NCI-H345 treated with DMSO at 0.1 percent for 48 hours (cell line): ENCODE results near the gene EHD4.
A peak's percentile ranks its signal among the peaks of the same experiment; 100 is the strongest.

ENCODE experiments used
- DNase-seq: peaks from one replicate; lab custom pipeline; 2025; ENCODE audit not compliant: unreplicated experiment; lab: John Stamatoyannopoulos, UW

Gene EHD4

DNA sequence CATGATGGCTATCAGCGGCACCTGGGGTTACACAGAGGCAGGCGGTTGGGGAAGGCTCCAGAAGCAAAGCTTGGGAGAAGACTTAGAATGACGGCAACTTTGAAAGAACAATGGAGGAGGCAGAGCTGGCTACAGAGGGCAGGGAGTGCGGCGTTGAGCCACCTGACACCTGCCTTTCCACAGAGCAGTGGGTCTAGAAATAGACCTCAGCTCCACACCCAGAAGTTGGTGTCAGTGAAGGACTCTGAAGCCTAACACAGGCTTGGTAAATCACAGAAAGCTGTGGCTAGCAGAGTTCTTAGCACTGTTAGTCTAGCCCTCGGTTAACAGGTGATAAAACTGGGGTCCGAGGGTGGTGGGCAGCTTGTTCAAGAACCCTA lies 23.1 kb upstream of the EHD4 start:
- no peak for DNase-seq

DNA sequence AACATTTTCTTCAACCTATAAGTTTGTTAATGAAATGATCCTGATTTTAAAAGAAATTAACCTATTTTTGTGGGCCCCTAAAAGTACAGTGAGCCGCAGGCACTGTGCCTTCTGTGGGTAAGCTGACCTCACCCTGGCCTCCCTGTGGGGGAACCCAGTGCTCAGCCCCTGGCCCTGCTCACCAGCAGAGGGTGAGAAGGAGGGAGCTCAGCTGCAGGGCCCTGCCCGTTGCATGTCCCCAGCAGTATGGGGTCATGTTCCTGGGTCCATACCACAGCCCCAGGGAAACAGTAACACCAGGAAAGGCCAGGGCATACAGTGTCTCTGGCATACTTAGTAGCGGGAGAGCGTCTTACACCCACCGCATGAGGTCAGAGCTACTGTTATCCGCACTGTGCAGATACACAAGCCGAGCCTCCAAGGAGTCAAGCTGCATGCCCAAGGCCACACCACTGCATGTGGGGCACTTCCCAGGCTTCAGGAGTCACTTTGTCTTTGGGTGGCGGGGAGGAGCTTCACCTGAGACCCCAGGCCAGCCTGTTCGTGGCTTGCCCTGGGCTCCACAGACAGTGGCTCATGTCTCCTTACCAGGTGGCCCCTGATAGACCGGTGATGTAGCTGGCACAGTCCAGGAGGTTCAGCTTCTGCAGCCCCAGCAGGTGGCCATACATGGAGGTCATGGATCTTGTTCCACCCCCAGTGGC lies 22.6 kb upstream of the EHD4 start:
- DNase-seq: no peak

DNA sequence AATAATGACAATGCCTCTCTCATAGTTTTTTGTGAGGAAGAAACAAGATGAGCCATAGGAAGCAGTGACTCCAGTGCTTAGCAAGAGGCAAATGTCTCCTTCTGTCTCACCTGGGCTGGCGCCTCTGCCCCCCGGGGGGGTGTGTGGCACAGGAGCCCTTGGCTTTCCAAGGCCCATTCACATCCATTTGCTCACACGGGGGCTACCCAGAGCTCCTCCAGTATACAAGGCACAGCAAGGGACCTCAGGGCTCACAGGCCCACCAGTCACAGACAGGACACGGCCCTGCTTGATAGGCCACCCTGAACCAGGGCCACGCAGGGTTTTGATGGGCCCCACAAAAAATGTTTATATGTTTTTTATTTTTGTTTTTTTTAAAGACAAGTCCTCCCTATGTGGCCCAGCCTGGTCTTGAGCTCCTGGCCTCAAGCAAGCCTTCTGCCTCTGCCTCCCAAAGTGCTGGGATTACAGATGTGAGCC lies 21.9 kb upstream of the EHD4 start:
- no peak for DNase-seq

DNA sequence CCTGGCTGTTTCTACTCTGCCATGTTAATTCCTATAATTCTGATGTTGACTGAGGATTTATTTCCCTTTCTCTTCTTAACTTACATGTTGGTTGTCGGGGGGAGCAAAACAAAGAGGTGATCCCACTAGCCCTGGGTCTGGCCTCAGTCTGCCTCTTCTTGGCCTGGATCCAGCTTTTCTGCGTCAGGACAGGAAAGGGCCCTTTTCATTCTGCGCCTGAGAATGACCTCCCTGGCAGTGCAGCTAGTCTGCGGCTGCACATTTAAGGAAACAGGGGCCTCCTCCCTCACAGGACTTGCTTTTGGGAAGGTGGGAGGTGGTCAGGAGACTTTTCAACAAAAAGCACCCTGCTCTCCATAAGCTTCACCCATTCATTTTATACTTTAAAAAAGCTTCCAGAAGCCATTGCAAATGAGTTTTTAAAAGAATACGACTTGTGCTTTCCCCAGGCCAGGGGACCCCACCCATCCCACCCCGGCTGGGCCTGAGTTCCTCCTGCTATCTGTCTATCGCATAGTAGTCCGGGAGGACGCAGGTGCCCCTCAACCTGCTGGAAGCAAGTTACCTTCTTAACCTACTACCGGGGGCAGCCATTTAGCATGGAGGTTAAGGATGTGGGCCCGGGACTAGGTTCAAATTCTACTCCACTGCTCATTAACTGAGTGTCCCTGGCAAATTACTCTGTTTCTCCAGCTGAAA lies 21.3 kb upstream of the EHD4 start:
- no peak for DNase-seq

DNA sequence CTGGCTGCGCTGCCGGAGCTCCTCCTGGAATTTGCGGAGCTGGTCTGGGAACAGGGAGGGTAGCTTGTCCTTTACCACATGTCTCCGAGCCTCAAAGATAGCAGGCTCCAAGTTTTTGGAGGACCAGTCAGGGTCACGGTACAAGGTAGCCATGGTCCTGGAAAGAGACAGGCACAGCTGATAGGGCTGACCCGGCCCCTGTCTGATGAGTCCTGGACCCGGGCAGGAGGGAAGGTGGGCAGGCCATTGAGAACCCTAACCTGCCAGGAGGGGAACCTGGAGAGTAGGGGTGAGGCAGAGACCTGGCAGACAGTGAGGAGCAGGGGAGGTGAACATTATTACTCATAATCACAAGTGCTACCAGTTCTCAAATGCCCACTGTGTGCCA lies 20.4 kb upstream of the EHD4 start:
- DNase-seq: no peak

DNA sequence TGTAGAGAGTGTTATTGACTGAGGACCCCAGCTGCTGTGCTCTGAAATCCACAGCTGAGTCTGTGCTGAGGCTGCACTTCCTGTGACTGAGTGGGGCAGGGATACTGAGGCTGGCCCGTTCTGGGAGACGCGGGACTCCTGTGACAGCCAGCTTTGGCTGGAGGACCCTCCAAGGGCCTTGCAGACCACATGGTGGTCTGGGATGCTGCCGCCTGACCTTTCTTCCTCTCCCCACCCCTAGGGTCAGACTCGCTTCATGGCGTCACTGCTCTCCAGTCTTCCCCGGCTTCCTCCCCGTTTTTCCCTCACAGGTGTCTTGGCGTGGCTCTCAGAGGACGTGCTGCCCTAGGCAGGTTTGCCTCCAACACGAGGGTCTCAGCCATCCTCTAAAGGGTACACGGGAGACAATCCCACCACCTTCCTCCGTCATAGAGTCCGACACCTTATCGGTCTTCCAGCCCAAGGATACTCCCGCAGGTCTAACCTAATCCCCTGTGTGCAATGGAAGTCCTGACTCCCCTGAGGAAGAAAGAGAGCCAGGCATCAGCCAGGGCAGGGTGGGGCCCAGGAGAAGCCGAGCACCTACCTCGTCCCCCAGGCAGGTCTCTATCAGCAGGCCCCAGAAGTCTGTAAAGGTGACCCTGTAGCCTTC lies 19.9 kb upstream of the EHD4 start:
- DNase-seq: no peak

DNA sequence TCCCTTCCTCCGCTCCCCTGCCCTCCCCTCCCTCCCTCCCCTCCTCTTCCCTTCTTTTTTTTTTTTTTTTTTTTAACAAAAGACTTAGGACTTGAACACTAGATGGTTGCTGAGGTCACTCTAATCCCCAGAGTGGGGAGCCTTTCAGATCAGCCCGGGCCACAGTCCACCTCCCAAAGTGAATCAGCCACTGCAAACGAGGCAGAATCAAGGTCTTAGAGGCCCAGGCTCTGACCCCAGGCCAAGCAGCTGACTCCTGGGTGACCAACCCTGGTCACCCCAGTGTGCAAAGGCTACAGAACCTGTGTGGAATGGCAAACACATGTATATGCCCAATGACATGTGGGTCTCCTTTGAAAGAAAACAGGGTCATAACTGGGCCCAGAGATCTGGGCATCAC lies 18.3 kb upstream of the EHD4 start:
- DNase-seq: no peak

DNA sequence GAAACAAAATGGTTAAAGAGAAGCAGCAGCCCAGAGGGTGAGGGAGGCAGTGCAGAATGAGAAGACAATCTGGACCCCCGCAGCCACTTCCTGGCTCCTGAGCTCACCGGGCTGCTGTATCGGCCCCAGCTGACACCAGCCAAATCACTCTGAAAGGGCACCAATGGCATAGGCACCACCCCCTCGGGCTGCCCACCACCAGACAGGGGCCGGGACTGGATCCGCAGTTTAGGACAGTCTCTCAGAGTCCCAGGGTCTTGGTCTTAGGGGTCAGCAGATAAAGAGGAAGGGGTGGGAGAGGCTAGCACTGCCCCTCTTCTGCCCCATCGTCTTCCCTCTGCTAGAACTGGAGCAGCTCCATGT lies 17.9 kb upstream of the EHD4 start:
- DNase-seq: no peak

DNA sequence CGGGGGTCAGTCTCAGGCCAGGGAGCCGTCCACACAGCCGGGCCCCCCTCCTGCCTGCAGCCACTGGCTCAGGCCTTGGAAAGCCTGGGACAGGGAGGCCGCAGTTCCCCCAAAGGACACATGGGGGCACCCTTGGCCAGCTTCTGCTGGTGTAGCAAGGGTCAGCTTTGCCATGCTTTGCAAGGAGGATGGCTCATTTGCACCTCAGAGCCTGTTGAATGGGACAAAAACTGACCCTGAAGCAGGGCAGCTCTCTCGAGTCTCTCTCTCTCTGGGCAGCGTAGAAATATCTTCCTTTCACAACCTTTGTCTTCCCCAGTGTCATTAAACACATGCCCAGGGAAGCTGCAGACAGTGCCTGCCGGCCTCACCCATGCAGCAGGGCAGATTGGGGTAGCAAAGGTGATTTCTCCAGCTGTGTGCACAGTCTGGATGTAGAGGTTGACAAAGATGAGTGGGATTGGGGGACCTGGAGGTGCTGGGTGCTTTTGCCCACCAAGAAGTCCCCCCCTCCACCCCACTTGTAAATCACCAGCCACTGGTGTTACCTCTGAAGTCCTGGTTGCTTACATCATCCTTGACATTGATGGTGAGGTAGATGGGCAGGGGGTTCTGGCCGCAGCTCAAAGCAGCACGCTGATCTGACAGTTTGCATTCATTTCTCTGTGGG lies 17.4 kb upstream of the EHD4 start:
- DNase-seq: peak; percentile 24

DNA sequence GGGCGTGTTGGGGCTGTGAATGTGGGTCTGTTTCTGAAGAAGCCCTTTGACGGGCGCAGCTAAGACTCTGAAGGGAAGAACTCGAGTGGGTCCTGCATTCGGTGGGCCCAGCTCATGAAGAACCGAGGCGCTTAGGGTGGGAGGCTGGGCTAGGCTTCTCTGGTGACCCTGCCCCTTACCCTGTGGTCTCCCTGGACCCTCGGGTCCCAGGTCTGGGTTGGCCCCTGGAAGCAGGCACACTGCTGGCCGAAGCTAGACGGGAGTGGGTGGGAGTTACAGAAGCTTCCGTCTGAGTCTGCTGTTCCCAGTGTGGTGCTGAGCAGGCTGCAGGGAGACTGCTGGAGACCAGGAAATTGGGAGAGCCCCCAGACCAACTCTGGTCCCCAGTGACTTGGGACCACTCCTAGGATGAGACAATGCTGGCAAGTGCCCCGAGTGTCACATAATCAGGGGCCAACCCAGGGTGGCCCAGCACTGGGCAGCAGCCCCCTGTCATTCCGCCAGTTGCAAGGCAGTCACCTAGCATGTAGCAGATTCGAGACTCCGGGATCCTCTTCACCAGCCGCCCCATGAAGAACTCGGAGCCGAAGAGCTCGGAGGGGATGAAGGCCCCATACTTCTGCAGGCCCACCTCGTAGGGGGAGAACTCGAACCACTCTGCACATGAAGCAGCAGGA lies 16.7 kb upstream of the EHD4 start:
- DNase-seq: no peak

DNA sequence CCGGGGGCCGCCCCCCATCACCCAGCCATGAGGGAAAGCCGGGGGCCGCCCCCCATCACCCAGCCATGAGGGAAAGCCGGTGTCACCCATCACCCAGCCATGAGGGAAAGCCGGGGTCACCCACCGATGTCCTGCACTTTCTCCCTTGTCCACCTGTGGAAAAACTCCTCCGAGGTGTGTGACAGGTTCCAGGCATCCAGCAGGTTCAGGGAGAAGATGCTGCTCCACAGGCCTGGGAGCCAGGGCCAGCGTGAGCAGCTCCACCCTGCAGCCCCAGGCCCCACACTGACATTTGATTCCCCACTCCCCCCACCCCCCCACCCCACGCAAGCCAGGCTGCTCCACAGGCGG lies 15.5 kb upstream of the EHD4 start:
- no peak for DNase-seq

DNA sequence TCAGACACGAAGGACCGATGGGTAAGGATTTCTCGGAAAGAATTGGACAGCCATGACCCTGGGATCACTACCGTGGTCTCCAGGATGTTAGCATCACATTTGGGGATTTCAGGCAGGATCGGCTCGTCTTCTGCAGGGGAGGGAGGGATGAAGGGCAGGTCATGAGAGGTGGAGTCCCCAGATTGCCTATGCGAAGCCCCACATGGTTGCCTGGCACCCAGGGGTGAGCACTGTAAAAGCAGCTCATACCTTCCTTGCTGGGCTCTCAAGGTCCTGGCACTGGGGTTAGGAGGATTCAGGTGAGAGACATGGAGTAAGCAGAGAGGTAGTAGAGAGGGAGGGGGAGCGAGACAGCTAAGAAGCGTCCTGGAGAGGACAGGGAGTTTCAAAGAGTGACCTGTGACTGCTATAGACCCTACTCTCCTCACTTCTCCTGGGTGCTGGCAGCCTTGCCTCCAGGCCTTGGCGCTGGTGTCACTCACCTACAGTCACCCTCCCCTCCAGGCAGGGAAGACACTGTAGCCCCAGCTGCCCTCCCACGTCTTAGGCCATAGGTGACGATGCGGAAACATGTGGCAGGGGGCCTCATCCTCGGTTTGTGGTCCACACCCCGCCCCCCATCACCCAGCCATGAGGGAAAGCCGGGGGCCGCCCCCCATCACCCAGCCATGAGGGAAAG lies 15.0 kb upstream of the EHD4 start:
- DNase-seq: no peak

DNA sequence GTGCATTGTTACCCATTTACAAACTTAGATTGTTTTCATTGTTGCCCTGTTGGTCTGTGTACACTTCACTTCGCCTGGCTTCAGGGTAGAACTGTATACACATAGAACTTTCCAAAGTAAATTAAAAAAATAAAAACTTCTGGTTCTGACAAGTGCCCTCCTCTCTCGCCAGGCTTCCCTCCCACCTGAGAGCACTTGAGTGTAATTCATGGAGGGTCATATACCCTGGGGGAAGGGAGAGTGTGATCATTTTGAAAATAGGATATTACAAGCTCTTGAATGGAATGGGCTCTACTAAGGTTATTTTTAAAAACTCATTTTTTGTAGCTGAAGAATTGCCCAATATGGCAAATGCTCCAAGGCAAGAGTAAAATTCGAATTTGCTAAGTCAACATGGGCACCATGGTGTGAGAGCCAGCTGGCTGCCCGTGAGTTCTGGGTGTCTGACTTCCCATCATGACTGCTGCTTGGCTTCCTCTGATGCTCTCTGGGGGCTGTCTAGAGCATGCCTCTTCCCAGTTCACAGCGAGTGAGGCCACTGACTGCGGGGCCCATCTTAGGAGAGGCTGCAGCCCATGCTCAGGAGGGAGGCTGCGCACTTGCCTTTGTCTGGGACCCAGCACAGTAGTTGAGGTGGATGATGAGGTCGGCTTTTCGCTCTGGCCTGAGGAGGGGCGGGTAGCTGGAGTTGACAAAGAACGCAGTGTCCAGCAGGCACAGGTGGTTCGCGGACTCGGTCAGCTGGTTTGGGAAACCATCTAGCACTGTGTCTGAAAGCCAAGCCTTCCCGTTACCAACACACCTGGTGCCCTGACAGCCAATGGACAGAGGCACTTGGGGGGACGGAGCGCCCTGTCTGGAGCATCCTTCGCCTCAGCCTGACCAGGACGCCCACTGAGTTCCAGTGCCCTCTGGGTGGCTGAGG lies 13.1 kb upstream of the EHD4 start:
- DNase-seq: peak; percentile 15

DNA sequence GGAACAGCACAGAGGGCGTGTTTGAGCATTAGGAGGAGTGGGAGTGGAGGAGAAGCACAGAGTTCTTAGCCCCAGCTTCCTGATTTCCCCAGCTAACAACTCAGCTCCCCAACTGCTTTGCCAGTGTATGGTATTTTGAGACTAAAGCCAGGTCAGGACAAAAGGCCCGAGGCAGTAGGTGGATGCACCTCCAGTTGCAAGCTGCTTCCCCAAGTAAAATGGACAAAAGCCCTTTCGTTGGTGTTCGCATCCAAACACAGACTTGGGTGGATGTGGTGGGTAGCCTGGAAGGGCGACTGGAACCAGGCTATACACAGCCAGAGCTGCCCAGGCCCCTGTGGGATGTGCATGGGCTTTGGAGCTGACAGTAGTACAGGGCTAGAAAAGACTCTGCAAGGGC lies 12.3 kb upstream of the EHD4 start:
- DNase-seq: no peak

DNA sequence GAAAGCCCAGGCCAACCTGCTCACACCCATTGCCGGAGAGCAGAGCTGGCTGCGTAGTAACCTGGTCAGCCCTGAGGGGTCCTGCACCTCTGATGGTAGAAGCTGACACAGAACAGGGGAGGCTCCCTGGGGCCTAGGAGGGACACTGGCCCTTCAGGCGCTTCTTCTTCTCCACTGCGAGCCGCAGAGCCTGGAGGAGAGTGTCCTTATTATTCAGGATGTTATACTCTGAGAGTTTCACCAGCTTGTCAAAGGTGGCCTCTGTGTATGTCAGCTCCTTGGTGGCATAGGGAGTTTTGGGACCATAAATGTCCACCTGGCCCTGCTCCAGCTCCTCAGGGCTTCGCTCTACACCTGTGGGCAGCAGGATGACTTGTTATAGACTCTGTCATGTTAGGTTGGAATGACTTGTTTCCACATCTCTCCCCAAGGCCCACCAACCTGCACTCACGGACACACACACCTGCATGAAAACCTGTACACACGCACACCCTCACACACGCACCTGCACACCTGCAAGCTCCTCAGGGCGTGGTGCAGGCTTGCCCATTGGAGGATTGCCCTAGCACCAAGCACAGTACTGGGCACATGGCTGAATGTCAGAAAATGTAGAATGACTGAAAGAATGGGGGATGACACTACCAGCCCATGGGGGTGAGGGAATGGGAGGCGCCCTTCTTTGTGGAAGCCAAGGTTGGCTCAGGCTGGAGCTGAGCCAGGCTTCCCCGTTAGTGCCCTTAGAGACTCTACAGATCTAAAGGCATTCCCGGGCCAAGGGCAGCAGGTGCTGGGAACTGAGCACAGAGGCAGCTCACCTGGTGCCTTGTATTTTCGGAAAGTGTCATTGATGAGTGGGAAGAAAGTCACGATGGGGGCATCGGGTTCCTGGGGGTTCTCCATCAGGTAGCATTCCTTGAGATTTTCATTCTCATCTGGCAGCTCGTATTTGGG lies 11.5 kb upstream of the EHD4 start:
- DNase-seq: no peak

DNA sequence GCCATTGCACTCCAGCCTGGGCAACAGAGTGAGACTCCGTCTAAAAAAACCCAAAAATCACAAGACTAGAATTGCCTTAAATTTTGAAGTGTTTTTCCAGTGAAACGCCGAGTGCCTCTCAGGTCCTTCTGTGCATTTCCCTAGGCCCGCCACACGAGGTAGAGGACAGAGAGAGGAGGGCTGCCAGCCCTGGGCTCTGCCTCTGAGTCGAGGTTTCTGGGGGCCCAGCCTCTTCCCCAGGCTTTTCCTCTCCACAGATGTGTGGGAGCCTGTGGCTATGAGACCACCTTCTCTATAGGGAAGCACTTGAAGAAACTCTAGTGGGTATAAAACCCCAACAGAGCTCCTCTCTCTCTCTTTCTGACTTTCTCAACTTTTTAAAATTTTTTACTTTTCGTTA lies 10.9 kb upstream of the EHD4 start:
- DNase-seq: no peak

DNA sequence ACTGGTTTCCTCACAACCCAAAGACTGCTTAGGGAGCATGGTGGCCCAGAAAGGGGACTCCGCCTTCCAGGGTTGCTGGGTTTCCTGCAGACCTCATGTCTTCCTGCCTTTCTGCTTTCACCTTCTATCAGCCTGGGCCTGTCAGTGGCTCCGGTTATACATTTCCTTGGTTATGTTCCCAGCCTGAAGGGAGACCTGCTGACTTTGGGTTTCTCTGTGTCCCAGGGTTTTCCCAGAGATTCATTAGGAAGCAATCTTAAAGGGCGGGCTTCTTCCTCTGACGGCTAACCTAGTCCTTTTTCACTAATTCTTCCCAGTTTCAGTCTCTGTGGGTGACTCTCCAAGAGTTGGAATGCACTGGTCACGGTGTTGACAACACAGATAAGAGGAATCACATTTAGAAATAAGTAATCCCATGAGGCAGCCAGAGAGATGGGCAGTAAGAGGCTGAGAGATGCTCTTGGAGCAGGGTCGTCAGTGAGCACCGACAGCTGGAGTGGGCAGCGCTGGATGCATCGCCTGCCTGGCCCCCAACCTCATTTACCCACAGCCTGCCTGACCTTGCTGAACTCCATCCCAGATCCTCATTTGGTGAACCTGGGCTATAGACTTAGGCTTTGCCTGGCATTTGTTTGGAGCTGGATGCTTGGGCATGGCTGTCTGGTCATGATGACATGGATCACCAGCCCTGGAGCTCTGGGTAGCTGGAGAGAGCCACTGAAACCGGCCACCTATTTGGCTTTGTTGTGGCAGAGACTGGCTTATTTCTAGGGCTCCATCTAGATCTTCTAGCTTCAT lies 10.0 kb upstream of the EHD4 start:
- no peak for DNase-seq
